GM19372 (cell line): ENCODE results near the gene SMIM13.

Experiments
- ATAC-seq: cut with Tn5 transposase; IDR thresholded peaks from one replicate; pipeline ENCODE4 v1.9.1; 2021; ENCODE audit warnings: mild to moderate bottlenecking, low read depth, moderate library complexity; ENCODE audit not compliant: unreplicated experiment

The SMIM13 gene

DNA sequence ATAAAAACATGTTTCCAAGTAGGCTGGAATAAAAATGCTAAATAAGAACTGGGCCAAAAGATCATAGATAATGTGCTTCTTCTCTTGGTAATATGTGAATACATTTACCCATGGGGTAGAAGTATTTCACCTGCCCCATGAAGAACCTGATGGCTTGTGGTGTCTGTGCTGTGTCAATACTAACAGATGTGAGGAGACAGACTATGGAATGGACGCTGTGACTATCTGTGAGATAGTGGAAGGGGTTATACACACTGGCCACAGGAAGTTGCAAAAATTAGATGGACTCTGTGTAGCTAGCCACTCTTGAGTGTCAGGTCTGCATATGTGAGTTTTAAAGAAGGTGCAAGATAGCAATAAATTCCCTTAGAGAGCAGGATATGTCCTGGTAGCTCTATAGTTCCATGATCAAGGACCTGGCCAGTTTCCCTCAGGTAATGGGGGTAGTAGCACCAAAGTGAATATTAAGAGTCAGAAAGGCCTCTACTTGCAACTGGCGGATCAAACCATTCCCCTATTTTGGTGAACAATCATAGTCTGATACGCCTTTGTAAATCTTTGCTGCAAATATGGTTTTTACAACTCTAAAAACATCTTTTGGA lies 90.2 kb downstream of the SMIM13 start:
- no peak for ATAC-seq

DNA sequence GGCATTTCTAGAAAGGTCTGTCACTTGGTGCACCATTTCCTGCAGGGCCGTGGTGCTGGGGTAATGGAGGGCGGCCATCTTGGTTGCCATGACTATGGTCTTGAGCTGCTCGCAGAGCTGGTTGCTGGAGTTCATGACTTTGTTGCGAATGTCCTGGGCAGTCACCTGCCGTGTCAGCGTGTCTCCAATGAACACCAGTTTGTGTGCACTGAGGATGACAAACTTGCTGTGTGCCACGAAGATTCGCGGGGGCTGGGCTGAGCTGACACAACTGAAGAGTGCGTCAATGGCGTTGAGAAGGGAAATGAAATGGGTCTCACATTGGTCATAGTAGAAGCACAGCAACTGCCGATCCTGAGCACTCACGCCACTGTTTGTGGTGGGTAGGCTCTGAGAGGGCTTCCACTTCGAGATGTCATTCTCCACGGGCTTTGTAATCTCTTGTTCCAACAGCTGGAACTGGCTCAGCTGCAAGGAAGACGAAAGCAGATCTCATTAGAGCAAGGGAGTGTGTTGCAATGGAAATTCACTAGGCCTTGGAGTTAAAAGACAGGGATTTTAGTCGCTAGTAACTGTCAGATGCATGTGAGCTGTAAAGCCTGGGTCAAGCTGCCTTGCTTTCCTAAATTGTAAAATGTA lies 91.7 kb downstream of the SMIM13 start:
- no peak for ATAC-seq

GRCh38 chr6:11187301-11187700 lies 93.7 kb downstream of the SMIM13 start:
- ATAC-seq, result no peak
